Tibial nerve (tissue), 4 donors: Measurements from ENCODE around the gene MYCN.

ENCODE experiments used
- EP300 ChIP-seq, 2 donors: sonication (generic); formaldehyde crosslinking; IDR thresholded peaks; one replicate each; pipeline ENCODE4 v1.6.1; 2017; ENCODE audit warnings: antibody characterized with exemption in 2 of 2, mild to moderate bottlenecking in 1 of 2
- TF ChIP-seq, protein P1 (sequence below), 5 experiments: fragments of 200-600 bp in 3 of 5; fragments of 450-650 bp in 2 of 5; sonication (generic) in 3 of 5; IDR thresholded peaks; one replicate each; pipeline ENCODE4 v1.5.1; 2016 to 2019; ENCODE audit warnings: antibody characterized with exemption in 5 of 5, mild to moderate bottlenecking in 3 of 5, moderate library complexity in 2 of 5

DNA sequence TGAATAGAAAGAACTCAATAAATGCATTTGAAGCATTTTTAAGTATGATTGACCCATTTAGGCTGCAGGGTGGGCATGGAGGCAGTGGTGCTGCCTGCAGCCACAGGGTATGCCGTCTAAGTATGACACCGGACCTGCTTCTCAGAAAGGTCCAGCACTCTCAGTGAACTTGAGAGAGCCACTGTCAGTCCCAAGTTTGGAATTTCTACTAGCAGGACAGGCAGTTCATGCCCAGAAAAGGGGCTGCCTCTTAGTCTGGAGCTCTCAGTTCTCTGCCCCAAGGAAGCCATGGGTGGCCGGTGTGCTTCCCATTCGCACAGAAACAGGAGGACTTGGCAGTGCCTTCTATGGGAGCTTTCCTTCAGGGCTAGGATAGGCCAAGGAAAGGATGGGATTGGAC is 24.0 kb upstream of the MYCN start:
- TF ChIP-seq EP300 (IDR thresholded peaks at IDR 0.05), result no peak
- TF ChIP-seq, protein P1, sequence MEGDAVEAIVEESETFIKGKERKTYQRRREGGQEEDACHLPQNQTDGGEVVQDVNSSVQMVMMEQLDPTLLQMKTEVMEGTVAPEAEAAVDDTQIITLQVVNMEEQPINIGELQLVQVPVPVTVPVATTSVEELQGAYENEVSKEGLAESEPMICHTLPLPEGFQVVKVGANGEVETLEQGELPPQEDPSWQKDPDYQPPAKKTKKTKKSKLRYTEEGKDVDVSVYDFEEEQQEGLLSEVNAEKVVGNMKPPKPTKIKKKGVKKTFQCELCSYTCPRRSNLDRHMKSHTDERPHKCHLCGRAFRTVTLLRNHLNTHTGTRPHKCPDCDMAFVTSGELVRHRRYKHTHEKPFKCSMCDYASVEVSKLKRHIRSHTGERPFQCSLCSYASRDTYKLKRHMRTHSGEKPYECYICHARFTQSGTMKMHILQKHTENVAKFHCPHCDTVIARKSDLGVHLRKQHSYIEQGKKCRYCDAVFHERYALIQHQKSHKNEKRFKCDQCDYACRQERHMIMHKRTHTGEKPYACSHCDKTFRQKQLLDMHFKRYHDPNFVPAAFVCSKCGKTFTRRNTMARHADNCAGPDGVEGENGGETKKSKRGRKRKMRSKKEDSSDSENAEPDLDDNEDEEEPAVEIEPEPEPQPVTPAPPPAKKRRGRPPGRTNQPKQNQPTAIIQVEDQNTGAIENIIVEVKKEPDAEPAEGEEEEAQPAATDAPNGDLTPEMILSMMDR (IDR thresholded peaks at IDR 0.05), result no peak
